CMK (cell line): ENCODE results near the gene UNC13A.

Experiments
- DNase-seq: peaks from one replicate; pipeline ENCODE4 v3.0.0-alpha.2; 2010; ENCODE audit warnings: low read depth

Gene UNC13A

DNA sequence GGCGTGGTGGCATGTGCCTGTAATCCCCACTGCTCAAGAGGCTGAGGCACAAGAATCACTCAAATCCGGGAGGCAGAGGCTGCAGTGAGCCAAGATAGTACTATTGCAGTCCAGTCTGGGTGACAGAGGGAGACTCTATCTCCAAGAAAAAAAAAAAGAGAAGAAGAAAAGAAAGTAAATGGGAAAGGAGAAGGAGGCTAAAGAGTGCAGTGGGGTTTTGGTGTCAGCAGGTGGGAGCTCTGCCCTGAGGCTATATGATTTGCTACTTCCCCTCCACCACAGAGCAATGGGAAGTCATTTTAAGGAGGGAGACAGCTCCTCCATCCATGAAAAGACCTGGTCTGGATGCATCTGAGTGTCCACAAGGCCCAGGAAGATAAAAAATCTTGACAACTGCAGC, 23.1 kb downstream of the UNC13A start:
- DNase-seq = no peak

DNA sequence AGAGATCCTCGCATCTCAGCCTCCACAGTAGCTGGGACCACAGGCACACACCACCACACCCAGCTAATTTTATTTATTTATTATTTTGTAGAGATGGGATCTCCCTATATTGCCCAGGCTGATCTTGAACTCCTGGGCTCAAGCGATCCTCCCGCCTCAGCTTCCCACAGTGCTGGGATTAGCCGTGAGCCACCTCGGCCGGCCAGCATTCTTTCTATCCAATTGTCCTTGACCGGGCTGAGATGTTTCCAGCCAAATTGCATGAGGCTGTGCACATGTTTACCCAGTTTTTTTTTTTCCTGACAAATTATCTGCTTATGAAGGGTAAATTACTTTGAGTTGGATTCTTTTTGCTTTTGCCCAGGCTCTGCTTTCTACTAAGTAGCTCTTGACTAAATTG, 28.2 kb downstream of the UNC13A start:
- no peak for DNase-seq

DNA sequence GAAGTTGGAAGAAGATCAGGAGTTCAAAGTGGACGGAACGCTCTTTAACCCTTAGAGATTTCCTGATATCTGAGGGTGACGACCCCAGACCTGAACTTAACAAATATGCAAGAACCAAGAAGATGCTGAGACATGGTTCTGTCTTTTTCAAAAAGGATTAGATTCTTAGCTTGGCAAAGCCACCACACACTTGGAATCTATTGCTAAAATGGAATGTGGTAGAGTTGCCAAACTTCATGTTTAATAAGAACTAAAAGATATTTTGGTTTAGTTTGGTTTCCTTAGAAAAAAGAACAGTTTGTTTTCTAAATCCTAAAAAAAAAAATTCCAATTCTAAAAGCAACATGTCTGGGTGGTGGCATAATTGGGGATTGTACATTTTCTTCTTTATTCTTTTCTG, 29.5 kb downstream of the UNC13A start:
- no peak for DNase-seq

DNA sequence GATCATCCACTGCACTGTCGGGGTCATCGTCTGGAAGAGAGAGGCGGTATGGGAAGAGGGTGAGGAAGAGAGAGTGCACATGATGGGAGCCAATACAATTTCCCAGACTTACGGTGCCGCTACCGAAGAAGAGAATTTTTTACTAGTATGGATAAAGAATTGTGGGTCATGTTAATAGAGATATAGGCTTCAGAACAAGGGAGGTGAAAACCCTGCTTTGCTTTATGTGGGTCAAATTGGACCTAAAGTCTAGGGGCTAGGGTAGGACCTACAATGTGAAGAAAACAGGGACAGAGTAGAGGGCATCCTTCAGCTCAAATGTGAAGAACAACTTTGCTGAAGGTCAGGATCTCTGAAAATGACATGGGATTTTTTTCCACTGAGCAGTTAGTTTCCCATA, 29.9 kb downstream of the UNC13A start:
- DNase-seq = no peak

DNA sequence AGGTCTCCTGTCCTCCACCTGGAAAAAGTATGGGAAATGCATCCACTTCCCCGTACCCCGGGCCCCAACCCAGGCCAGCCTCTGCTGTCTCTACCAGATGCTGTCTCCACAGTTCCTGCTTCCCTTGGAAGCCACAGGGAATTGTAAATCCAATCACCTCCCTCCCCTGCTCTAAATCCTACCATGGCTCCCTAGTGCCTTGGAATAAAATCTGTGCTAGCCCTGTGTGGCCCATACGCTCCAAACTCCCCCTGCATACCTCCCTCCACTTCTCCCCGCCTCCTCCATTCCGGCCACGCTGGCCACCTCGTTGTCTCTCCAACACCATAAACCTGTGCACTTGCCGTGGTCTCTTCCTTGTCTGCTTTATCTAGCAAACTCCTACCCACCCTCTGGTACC, 31.2 kb downstream of the UNC13A start:
- no peak for DNase-seq

DNA sequence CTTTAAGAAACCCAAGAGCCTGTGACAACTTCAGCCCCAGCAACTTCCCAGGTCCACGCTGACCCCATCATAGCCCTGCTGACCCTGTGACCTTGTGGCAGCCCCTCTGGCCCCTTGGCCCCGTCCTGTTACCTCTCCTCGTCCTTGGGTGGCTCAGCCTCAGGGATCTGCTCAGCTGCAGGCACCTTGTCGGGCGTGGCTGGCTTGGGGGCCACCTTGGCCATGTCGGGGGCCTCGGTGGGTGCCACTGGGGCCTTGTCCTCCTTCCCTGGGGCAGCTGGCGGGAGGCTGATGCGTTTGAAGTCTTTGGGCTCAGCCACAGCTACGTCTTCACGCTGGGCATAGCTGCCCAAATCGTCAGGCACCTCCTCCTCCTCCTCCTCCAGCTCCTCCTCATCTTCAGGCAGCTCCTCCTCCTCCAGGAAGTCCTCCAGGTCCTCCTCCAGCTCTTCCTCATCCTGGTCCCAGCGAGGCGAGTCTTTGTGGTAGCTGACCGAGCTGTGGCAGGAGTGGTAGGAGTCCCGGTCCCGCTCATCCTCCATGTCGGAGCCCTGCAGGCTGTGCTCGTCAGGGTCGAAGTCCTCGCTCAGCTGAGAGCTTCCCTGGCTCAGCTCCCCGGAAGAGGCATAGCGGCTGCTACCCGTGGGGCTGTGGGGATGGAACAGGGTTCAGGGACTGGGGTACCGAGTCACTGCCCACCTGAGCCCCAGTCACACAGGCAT, 32.2 kb downstream of the UNC13A start:
- no peak for DNase-seq

DNA sequence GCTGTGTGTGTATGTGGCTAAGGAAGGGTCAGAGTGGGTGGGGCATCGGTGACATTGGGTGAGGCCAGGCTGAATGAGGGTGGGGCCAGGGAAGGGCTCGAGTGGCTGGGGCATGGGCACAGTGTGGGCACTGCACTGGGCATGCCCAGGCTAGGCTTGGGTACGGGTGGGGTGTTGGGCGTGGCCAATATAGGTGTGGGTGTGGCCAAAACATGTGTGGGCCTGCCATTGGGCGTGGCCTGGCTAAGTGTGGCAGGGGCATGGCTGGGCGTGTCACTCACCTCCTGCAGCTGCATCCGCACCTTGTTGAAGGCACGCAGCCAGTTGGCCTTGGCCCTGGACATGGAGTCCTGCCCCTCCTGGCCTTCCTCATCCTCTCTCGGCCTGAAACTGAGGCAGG, 33.2 kb downstream of the UNC13A start:
- no peak for DNase-seq

DNA sequence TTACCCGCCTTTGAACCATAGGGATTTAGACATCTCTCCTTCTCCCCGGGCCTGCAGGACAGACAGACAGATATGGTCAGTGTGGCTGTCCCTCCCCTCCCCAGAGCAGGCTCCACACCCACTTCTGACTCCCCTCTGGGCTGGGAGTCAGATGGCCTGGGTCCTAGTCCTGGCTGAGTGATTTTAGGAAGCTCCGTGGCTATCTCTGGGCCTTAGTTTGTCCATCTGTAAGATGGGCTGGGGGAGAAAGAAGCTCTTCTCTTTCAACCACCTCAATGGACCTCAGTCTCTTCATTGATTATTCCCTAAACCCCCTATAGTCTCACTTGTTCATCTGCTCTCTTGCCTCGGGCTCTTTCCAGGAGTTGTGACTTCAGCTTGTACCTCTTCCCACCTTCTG, 35.5 kb downstream of the UNC13A start:
- no peak for DNase-seq

DNA sequence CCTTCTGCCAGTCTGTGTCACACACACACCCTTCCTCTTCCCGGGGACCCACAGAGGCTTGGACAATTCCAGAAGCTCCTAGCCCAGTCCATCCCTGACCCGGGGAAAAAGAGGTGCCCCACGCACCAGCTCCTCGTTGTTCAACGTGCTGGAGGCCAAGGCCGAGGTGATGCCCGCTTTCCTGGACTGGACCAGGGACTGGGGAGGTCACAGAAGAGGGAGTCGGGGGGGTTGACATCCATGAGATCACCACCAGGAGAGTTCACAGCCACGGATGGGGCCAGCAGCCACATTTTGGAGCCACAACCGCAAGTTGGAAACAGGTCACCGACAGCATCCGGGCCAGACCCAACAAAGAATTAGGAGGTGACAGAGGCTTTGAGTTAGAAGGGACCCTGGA, 39.4 kb downstream of the UNC13A start:
- no peak for DNase-seq

DNA sequence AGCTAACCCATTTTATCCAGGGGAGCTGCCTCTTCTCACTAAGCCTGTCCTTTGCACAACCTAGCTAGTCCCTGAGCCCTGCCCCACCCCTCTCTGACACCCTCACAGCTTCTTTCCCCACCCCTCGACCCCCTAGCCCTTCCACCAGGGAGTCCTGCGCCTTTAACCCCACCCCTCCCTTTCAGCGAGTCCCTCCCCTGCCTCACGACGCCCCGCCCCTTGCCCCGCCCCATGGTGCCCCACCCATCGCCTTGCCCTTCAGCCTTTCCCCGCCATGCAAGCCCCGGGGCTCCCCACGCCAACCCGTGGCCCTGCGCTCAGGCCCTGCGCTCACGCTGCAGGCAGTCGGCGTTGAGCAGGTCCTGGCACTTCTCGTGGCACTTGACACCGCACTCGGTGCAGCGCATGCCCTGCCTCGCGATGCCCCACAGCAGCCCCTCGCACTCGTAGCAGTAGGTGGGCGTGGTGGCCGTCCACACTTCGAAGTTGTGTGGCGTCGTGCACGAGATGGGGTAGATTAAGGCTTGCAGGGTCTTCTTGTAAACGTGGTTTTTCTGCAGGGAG, 40.0 kb downstream of the UNC13A start:
- no peak for DNase-seq

DNA sequence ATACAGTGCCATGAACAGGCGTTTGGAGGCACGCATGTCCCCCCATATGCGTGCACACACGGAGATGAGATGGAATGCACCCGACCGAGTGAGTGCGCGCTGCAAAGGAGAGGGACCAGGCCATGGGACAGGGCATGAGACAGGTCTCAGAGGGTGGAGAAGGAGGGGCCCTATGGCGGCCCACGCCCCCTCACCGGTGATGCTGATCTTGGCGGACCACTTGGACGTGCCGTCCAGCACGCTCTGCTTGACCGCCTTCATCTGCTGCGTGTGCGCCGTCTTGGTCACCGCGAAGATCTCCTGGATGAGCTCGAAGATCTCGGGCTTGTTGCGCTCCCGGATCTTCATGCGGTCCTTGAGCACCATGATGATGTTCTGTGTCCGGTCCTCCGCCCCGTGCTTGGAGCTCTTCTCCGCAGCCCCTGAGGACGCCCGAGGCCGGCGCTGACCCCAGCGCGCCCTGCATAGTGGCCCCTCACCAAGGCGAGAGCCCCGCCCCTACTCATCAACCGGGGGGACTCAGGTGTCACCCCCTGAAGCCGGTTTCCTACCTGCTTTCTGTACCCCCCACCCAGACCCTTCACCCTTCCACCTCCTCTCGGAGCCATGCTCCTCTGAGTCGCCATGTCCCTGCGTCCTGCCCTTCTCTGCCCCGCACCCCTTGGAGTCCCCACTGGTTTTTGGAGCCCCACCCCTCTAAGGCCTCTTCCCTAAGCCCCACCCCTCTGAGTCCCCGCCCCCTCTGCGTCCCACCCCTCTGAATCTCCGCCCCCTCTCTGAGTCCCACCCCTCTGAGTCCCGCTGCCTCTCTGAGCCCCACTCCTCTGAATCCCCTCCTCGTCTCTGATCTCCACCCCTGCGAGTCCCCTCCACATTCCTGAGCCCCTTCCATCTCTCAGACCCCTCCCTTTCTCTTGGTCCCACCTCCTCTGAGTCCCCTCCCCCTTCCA, 40.8 kb downstream of the UNC13A start:
- no peak for DNase-seq

DNA sequence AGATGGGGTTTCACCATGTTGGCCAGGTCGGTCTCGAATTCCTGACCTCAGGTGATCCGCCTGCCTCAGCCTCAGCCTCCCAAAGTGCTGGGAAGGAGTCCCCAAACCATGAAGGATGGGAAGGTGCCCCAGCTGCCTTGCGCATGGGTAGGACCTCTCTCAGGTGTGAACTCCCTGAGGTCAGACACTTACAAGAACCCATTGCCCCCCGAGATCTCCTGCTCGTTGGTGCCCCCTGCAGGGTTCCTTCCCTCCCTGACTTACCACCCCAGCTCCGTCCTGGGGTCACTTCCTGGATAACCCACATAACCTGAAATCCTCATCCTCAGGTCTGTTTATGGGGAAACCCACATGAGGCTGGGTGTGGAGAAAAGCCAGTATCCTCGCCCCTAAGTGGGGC, 41.7 kb downstream of the UNC13A start:
- DNase-seq = no peak

DNA sequence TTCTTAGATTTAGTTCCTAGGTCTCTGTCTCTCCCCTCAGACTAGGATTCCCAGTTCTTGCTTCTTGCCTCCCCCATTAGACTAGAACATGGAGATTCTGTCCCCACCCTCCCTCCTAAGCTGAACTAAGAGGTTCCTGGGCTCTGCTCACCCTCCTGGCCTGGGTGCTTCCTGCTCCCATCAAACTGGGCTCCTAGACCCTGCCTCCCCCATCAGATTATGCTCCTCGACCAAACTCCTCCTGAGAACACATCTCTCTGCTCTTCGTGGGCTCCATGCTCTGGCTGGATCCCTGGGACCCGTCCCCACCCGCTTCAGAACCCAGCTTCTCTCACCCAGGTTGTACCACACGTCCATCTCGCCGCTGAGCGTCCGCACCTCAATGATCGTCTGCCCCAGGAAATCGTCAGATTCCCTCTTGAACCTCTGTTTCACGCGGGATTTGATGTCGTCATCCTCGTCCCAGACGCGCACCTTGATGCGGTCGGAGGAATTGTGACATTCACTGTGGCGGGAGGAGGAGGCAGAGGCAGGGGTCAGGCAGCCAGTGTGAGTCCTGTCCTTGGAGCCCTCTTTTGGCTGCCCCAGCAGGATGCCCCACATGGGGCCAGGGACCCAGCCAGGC, 42.7 kb downstream of the UNC13A start:
- no peak for DNase-seq

DNA sequence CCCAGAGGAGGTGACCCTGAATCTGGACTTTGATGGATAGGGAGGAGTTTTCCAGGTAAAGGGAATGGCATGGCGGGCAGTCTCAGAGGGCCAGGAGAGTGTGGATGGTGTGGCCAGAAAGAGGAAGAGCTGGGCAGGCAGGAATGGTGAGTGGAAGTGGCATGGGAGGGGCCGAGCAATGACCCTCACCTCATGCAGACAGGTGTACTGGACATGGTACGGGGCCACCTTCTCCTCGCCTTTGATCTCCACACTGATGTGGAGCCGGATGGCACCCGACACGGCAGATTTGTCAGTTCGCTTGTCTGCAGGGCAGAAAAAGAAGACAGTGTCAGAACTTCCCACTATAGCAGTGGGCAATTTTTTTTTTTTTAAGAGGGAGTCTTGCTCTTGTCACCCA, 45.5 kb downstream of the UNC13A start:
- DNase-seq = no peak

DNA sequence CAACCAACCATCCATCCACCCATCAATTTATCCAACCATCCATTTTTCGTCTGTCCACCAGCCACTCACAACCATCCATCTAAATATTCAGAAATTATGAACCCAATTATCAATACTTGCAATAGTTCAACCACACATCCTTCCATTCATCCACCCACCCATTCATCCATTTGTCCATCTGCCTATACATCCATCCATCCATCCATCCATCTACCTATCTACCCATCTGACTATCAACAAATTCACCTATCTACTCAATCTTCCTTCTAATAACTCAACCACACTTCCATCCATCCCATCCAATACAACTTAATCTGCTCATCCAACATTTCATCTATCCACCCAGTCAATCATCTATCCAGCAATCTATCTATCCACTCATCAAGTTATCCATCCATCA, 46.3 kb downstream of the UNC13A start:
- DNase-seq = no peak

DNA sequence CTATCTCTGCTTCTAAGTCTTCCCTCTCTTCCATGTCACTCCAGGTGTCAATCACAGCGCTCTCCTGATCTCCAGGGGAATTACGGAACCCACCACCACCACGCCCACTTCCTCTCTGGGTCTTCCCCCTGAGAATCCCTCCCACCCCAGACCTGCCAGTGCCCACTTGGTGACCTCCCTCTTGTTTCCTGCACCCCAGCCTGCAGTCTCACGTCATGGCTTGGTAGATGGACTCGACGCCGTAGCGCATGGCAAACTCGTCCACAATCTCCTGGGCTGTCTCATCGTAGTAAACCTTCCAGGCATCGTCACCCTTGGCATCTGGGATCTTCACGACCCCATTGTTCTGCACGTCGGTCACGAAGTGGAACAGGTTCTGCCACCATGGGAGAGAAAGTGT, 47.0 kb downstream of the UNC13A start:
- no peak for DNase-seq

DNA sequence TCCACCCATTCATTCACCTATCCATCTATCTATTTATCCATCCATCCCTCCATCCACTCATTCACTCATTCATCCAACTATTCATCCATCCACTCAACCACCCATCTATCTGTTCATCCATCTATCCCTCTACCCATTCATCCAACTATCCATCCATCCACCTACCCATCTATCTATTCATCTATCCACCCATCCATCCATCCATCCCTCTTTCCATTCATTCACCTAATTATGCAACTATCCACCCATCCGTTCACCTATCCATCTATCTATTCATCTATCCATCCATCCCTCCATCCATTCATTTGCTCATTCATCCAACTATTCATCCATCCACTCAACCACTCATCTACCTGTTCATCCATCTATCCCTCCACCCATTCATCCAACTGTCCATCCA, 54.5 kb downstream of the UNC13A start:
- no peak for DNase-seq

DNA sequence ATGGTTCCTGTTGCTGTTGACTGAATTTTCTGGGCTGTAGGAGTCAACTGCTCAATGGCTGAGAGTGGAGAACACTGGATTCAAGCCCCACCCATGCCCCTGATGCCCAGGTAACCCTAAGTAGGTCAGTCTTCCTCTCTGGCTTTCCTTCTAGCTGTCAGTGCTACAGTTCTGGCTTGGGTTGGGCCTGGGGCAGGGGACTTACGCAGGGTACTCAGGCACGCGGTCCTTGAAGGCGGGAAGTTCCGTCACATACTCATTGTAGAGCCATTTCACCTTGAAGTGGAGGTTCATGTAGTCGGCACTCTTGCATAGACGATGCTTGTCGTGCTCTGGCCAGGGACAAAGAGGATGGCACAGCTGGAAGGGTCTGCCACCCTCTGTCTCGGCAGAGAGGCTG, 55.6 kb downstream of the UNC13A start:
- DNase-seq = no peak

DNA sequence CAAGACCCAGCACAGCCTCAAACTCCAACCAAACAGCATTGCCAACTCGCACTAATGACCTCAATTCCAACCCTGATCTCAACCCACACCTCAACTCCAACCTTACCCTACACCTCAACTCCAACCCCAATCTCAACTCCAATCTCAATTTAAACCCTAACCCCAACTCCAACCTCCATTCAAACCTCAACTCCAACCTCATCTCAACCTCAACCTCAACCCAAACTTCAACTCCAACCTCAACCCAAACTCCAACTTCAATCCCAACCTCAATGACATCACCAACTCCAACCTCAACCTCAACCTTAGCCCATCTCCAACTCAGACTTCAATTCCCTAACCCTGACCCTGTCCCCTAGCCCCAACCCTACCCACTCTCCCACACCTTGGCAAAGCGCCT, 58.4 kb downstream of the UNC13A start:
- no peak for DNase-seq

DNA sequence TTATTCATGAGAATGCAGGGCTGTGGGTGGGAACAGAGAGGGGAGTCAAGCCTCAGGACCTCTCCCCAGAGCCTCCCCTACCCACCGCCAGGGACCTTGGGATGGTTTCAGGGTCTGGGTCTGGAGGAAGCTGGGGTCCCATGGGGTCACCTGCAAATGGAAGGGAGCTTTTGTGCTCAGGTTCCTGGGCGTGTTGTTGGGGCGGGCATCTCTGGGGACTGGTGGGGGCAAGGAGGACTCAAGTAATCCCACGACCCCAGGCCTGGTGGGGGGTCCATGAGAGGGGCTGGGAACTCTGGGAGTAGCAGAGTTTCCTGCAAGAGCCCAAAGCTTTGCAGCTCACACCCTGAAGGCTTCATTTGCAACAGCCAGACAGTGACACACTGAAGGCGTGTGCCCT, 60.2 kb downstream of the UNC13A start:
- DNase-seq = no peak

DNA sequence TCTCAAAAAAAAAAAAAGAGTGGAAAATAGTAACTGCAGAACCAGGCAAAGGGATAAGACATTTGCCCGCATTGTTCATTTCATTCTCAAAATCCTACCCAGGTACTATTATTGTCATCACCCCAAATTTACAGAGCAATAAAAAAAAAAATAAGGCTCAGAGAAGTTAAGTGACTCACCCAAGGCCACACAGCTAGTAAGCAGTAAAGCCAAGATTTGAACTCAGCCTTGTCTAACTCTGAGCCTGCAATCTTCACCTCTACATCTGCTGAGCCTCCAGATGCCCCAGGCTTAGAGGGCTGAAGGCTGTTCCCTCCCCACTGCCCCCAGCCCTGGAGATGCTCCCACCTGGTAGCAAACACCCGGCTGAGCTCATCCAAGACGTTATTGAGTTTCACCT, 61.0 kb downstream of the UNC13A start:
- no peak for DNase-seq

DNA sequence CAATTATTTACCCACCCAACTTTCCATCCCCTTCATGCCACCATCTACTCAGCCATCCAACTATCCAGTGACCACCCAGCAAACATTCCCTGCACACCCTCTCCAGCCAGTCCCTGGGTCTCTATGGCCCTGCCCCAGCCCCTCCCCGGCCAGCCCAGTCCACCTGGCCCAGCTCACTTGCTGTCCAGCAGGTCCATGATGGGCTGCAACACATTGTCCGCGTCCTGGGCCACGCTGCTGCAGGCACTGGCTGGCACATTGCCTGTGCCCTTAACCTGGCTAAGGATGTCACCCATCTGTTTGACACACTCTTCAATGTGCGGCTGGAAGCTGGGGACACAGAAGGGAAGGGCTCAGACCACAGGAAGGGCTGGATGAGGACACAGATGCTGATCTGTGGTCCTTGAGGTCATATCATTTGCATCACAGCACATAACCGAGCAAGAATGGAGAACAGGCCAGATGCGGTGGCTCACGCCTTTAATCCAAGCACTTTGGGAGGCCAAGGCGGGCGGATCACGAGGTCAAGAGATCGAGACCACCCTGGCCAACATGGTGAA, 61.6 kb downstream of the UNC13A start:
- peak; percentile 65 for DNase-seq
